ENCODE results near the gene EFCAB5.

DNA sequence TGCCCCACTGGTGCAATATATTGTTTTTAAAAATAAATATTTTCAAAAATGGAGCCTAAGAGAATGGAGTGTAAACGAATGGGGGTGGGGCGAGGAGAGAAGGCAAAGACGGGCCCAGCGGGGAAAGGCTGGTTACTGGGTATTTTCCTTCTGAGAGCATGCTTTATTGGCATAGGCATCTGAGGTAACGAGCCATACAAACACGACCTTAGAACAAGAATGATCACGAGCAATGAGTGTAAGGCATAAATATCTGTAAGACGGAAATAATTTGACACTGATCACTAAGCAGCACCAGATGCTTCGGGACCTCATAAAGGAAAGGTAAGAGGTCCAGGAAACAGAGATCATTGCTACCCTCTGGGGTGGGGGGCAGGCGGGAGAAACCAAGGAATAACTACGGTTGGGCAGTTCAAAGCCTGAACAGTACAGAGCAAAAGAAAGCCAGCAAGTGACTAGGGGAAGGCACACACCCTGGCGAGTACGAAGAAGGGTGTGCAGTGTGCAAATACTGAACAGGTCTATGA is 12.4 kb upstream of the EFCAB5 start:
- TF ChIP-seq POLR2A (IDR thresholded peaks at IDR 0.05; ENCODE audit: low read length) (no peak), GATA1 (IDR thresholded peaks at IDR 0.05; ENCODE audit: low read depth, low read length) (no peak)

Data from erythroblast (primary cell).